RKO (cell line): ENCODE results near the gene KLK8.

Source experiments
- DNase-seq: peaks from one replicate; pipeline ENCODE4 v3.0.0-alpha.2; 2016; ENCODE audit warnings: low spot score

Gene KLK8

GRCh38 chr19:51001515-51001914 is at the start of gene KLK8:
Gene KLK8 (minus strand): TSS chr19:51001604. CDS start chr19:51001167, 437 bp downstream.
- no peak for DNase-seq

GRCh38 chr19:51047031-51047335 is 45.6 kb upstream of the KLK8 start:
- DNase-seq, result no peak

GRCh38 chr19:51044327-51044726 is 42.9 kb upstream of the KLK8 start:
- DNase-seq, result no peak

- DNase-seq, result no peak
Measured at GRCh38 chr19:51043497-51043896, 42.1 kb upstream of the KLK8 start.

- DNase-seq, result no peak
Measured at GRCh38 chr19:51040151-51040550, 38.7 kb upstream of the KLK8 start.

GRCh38 chr19:51036519-51036918 is 35.1 kb upstream of the KLK8 start:
- no peak for DNase-seq

GRCh38 chr19:51034704-51035103 is 33.3 kb upstream of the KLK8 start, which contains the start of gene KLK12:
Gene KLK12 (minus strand): TSS chr19:51035002. CDS start chr19:51034621, 381 bp downstream.
- DNase-seq, result no peak

GRCh38 chr19:51031880-51032225 is 30.4 kb upstream of the KLK8 start:
- DNase-seq, result no peak

- DNase-seq, result no peak
Measured at GRCh38 chr19:51031220-51031879, 29.9 kb upstream of the KLK8 start.

- DNase-seq, result no peak
Measured at GRCh38 chr19:51030631-51031030, 29.2 kb upstream of the KLK8 start.

- no peak for DNase-seq
Measured at GRCh38 chr19:51029718-51030117, 28.3 kb upstream of the KLK8 start.

GRCh38 chr19:51027873-51028272 is 26.5 kb upstream of the KLK8 start:
- DNase-seq, result no peak

- DNase-seq, result no peak
Measured at GRCh38 chr19:51027126-51027806, 25.9 kb upstream of the KLK8 start.

GRCh38 chr19:51026554-51026831 is 25.1 kb upstream of the KLK8 start, which contains the start of gene KLK11:
Gene KLK11 (minus strand): TSS chr19:51026616. CDS start chr19:51025631, 985 bp downstream.
- DNase-seq, result no peak

- no peak for DNase-seq
Measured at GRCh38 chr19:51025809-51026553, 24.6 kb upstream of the KLK8 start.

GRCh38 chr19:51025401-51025800 is 24.0 kb upstream of the KLK8 start:
- DNase-seq, result no peak

GRCh38 chr19:51024924-51025323 is 23.5 kb upstream of the KLK8 start:
- DNase-seq, result no peak

GRCh38 chr19:51023946-51024345 is 22.5 kb upstream of the KLK8 start:
- no peak for DNase-seq

- no peak for DNase-seq
Measured at GRCh38 chr19:51022526-51022925, 21.1 kb upstream of the KLK8 start.

- DNase-seq, result peak; percentile 66
Measured at GRCh38 chr19:51020988-51021651, 19.7 kb upstream of the KLK8 start.

GRCh38 chr19:51019544-51019925 is 18.1 kb upstream of the KLK8 start, which contains the start of gene KLK10:
Gene KLK10 (minus strand): TSS chr19:51019709. CDS start chr19:51019130, 579 bp downstream.
- no peak for DNase-seq

- DNase-seq, result no peak
Measured at GRCh38 chr19:51018745-51019543, 17.5 kb upstream of the KLK8 start.
